Cardiac fibroblast (primary cell): ENCODE results near the gene ARHGEF1.

Experiments
- DNase-seq, 2 donors: peaks; one replicate each; pipeline versions ENCODE4 v3.0.0 to v3.0.0-alpha.2; 2010; ENCODE audit warnings: low read depth in 2 of 2
- H3K4me3 ChIP-seq, 2 donors: replicated peaks in 1 of 2; 1 replicate in 1 of 2; 2 replicates in 1 of 2; pipeline ENCODE4 v1.5.1; 2011; ENCODE audit warnings: low read depth in 2 of 2, low read length in 2 of 2, mild to moderate bottlenecking in 2 of 2, moderate library complexity in 1 of 2
- CTCF ChIP-seq: IDR thresholded peaks from one replicate; pipeline ENCODE4 v1.5.1; 2011; ENCODE audit warnings: low read depth, mild to moderate bottlenecking, low read length, inconsistent platforms

ARHGEF1 gene

DNA sequence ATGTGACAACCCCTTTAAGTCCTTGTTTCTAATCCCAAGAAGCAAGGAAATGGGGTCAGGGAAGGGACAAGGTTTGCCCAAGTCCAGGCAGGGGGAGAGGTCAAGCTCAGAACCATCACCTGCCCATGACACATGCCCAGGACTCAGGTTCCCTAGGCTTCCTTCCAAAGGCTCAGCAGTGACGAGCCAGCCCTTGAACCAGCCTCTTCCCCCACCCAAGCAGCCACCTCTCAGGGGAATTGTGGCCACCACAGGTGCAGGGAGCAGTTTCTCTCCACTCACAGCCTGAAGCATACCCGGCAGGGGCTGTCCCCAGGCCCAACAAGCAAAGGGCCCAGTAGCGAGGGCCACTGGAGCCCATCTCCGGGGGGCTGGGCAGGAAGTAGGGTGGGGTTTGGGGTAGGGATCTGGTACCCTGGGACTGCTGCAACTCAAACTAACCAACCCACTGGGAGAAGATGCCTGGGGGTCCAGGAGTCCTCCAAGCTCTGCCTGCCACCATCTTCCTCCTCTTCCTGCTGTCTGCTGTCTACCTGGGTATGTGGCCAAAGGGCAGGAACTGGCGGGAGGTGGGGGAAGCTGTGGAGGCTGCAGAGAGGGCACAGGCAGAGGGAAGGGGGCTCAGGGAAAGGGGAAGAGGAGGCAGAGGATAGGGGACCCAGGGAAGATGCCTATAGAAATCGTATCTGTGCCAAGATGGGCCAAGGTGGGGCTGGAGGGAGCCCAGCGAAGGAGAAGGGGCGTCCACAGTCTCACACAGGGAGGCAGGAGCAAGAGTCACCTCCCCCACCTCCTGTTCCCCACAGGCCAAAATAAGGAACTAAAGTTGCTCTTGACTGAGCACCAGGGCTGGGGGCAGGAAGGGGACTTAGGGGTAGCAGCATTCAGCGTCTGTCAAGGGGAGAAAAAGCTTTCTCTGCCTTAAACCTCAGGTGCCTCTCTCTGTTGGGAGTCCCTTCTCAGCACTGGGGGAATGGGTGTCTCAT lies 5.8 kb upstream of the ARHGEF1 start, which contains the start of gene CD79A:
TSS of gene CD79A (plus strand) at position 433 of the 986 bp plus-strand sequence. CDS start at position 459, 26 bp downstream.
- H3K4me3 ChIP-seq: no peak within 1 kb of the TSS
- DNase-seq: no peak
- no peak for TF ChIP-seq CTCF

DNA sequence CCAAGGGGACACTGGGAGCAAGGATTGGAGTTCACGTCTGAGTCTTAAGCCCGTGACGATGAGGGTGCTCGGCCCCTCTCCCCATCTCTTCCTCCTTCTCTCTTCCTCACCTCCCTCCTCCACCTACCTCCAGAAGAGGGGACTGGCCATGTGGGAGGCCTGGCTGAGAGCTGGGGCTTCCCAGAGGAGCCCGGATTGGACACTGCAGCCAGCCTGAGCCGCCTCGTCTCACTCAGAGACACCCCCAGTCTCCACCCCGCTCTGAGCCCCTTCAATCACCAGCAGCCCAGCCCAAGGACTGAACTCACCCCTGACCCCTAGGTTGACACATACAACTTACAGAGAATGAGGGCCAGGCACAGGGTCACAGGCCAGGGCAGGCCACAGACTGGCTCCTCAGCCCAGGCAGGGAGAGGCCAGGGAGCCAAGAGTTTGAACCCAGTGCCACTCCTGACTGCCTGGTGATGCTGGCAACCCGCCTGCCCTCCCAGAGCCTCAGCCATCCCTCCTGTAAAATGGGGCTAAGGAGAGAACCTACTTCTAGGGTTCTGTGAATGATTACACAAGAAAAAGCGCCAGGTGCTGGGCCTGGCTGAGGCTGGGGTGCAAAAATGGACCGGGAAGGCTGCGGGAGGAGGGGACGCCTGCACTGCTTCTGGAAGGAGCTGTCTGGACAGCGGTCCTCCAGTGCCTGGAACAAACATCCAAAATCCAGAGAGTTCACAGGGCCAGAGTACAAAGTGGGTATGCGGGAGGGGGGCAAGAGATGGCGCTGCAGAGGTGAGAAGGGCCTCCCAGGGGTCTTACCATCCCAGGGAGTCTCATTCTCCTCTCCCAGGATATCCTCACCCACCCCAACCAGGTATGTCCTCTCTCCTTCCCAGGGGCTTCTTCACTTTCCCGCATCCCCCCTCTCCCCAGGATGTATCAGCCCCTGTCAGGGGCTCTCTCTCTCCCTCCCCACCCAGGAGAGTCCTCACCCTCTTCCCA lies 4.8 kb upstream of the ARHGEF1 start:
- no peak for TF ChIP-seq CTCF
- DNase-seq: no peak
- H3K4me3 ChIP-seq: no peak overlapping the region

DNA sequence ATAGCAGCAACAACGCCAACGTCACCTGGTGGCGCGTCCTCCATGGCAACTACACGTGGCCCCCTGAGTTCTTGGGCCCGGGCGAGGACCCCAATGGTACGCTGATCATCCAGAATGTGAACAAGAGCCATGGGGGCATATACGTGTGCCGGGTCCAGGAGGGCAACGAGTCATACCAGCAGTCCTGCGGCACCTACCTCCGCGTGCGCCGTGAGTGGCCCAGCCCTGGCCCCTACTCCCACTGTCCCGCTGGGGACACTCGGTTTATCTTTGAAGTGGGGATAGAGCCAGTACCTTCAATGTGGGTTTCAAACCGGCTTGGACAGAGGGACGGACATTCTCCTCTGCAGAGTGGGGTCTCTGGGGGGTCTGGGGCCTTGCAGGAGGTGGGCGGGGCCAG lies 3.9 kb upstream of the ARHGEF1 start:
- no peak overlapping the region for H3K4me3 ChIP-seq
- DNase-seq: no peak
- TF ChIP-seq CTCF: no peak

- H3K4me3 ChIP-seq: no peak overlapping the region
- TF ChIP-seq CTCF: no peak
- no peak for DNase-seq
Observed at GRCh38 chr19:41879670-41880328, 3.2 kb upstream of the ARHGEF1 start.

- DNase-seq: no peak
- no peak for TF ChIP-seq CTCF
- no peak overlapping the region for H3K4me3 ChIP-seq
Observed at GRCh38 chr19:41880329-41880708, 2.7 kb upstream of the ARHGEF1 start.

- no peak for DNase-seq
- TF ChIP-seq CTCF: no peak
- peak overlapping the region; percentile 59 to 96 for H3K4me3 ChIP-seq
Observed at GRCh38 chr19:41883463-41883820, 458 bp downstream of the ARHGEF1 start.
